ENCODE data around the gene TPM4.

TPM4 gene

DNA sequence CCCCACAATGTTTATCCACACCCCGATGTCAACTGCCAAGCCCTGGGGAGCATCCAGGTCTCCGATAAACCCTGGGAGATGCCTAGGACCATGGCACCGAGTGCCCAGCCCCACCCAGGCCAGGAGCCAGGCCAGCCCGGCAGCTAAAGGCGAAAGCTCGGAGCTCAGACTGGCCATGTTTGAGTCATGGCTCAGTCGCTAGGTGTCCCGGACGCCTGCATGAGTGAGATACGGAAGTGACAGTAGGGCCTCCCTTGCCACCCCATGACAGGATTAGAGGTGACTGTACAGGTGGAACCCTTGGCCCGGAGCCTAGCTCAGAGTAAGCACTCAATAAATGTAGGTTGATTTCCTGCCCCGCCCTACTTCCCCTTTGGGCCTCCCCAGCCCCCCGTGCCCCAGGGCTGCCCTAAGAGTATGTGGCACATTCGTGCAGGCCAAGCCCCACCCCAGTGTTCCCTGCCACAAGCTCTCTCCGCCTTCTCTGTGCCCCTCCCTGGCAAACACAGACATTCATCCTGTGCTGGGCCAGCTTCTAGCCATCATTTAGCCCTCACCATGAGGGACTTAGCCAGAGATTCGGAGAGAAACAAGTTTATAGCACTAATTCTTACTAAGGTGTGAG, 5.8 kb upstream of the TPM4 start:
- no peak overlapping the region for H3K4me3 ChIP-seq (ENCODE audit: low read depth, low read length)
- TF ChIP-seq, protein P1, sequence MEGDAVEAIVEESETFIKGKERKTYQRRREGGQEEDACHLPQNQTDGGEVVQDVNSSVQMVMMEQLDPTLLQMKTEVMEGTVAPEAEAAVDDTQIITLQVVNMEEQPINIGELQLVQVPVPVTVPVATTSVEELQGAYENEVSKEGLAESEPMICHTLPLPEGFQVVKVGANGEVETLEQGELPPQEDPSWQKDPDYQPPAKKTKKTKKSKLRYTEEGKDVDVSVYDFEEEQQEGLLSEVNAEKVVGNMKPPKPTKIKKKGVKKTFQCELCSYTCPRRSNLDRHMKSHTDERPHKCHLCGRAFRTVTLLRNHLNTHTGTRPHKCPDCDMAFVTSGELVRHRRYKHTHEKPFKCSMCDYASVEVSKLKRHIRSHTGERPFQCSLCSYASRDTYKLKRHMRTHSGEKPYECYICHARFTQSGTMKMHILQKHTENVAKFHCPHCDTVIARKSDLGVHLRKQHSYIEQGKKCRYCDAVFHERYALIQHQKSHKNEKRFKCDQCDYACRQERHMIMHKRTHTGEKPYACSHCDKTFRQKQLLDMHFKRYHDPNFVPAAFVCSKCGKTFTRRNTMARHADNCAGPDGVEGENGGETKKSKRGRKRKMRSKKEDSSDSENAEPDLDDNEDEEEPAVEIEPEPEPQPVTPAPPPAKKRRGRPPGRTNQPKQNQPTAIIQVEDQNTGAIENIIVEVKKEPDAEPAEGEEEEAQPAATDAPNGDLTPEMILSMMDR (IDR thresholded peaks at IDR 0.05; ENCODE audit: control insufficient read depth, extremely low read depth, insufficient read depth): no peak
- DNase-seq (ENCODE audit: low read depth): no peak

DNA sequence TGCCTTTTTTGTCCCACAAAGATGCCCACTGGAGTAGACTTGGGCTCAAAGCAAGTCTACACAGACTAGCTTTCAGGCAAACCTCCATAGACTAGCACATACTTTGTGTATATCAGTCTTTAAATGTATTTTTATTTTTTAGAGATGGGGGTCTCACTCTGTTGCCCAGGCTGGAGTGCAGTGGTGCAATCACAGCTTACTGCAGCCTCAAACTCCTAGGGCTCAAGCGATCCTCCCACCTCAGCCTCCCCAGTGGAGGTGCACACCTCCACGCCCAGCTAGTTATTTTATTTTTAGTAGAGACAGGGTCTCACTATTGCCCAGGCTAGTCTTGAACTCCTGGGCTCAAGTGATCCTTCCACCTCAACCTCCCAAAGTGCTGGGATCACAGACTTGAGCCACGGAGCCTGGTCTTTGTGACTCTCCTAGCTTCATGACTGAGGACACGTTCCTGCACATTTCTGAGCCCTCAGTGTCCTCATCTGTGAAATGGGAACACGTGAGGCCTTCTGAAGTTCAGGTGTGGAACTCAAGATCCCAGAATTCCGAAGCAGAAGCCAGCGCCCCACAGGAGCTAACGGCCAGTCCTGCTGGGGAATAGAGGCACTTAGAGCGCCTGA, 5.1 kb upstream of the TPM4 start:
- DNase-seq (ENCODE audit: low read depth): no peak
- TF ChIP-seq, protein P1 (IDR thresholded peaks at IDR 0.05; ENCODE audit: control insufficient read depth, extremely low read depth, insufficient read depth): no peak

DNA sequence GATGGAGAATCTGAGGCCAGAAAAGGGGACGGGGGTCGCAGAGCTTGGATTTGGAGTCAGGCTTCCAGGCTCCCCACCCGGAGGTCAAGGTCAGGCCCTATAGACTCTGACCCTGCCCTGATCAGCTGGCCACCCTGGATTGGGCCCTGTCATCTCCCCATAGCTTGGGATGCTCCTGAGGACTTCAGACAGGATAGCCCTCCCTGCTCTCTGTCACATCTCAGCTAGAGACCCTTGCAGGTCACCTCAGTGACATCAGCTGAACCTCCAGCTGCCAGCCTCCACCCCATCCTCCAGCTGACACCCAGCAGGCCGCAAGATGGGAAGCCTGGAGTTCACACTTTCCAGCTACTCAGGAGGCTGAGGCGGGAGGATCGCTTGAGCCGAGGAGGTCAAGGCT, 2.8 kb upstream of the TPM4 start:
- TF ChIP-seq, protein P1 (IDR thresholded peaks at IDR 0.05; ENCODE audit: control insufficient read depth, extremely low read depth, insufficient read depth): no peak
- no peak for DNase-seq (ENCODE audit: low read depth)
- no peak overlapping the region for H3K4me3 ChIP-seq (ENCODE audit: low read depth, low read length)

More for the DNA sequence above, 5.1 kb upstream of the TPM4 start:
- no peak overlapping the region for H3K4me3 ChIP-seq (ENCODE audit: low read depth, low read length)

DNA sequence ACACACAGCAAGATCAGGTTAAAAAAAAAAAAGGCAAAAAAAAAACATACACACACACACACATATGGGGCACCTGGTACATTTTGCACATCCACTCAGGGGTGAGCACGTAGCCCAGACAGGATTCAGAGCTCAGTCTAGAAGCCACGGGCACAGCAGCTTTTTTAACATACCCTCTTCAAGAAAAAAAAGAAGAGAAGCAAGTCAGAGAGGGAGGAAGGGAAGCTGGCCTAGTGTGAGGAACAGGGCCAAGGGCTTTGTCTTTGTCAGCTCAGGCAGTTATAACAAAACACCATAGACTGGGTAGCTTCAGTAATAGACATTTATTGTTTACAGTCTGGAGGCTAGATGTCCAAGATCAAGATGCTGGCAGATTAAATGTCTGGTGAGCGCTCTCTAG, 2.3 kb upstream of the TPM4 start:
- no peak overlapping the region for H3K4me3 ChIP-seq (ENCODE audit: low read depth, low read length)
- TF ChIP-seq, protein P1 (IDR thresholded peaks at IDR 0.05; ENCODE audit: control insufficient read depth, extremely low read depth, insufficient read depth): no peak
- DNase-seq (ENCODE audit: low read depth): no peak

DNA sequence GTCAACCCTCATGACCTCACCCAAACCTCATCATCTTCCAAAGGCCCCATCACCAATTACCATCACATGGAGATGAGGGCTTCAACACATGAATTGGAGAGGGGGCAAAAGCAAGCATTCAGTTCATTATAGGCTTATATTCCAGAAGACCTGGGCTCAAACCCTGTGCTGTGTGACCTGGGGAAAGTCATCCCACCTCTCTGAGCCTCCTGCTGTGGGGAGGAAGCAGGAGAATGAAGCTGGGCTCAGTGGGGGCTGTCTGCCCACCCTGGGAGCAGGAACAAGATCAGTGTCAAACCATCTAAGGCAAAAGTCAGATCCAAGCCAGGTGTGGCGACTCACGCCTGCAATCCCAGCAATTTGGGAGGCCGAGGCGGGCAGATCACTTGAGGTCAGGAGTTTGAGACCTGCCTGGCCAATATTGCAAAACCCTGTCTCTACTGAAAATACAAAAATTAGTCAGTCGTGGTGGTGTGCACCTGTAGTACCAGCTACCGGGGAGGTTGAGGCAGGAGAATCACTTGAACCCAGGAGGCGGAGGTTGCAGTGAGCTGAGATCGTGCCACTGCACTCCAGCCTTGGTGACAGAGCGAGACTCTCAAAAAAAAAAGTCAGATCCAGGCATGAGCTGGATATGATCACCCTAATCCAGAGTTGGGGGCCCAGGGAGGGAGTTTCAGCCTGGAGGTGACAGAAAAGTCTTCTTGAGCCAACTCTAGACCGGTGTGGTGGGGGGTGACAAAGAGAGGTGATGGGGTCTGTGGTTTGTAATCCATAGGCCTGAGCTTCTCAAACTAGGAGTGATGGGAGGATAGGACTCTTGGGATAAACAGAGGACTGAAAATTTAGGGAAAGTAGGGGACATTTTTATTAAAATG, 1.6 kb upstream of the TPM4 start:
- TF ChIP-seq, protein P1 (IDR thresholded peaks at IDR 0.05; ENCODE audit: control insufficient read depth, extremely low read depth, insufficient read depth): no peak
- no peak for DNase-seq (ENCODE audit: low read depth)
- H3K4me3 ChIP-seq (ENCODE audit: low read depth, low read length): no peak overlapping the region

DNA sequence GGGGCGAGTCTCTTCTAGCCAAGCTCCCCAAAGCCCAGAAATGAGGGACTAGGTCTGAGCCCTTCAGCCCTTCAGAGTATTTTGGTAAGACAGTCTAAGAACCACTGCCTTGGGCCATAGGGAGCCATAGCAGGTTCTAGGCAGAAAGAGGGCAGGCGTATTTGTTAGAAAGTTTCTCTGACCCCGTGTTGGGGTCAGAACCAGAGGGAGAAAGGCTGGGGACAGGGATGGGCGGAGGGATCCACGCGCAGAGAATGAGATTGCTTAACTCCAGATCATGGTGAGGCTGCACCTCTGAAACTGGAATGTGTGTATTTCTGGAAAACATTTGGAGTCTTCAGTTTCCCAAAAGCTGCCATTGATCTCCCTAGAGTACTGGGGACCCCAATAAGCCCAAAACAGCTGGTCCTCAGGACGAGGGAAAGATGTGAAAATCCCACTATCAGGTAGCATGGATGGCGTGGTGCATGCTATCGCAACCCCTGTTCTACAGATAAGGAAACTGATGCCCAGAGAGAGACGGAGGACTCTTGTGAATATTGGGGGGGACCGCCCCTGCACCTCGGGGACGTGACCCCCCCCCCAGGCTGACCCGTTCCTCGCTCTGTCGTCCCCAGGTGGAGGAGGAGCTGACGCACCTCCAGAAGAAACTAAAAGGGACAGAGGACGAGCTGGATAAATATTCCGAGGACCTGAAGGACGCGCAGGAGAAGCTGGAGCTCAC, 703 bp upstream of the TPM4 start:
- H3K4me3 ChIP-seq (ENCODE audit: low read depth, low read length): peak overlapping the region; percentile 58
- DNase-seq (ENCODE audit: low read depth): no peak
- TF ChIP-seq, protein P1 (IDR thresholded peaks at IDR 0.05; ENCODE audit: control insufficient read depth, extremely low read depth, insufficient read depth): no peak
